NCI-H2196 treated with DMSO at 0.1 percent for 48 hours (cell line): ENCODE measurements around the gene ACYP2.
A peak's percentile ranks its signal among the peaks of the same experiment; 100 is the strongest.
"Not testable (repeated sequence)": the region's sequence is repeated elsewhere in the genome, so short reads cannot be mapped to it uniquely, and the experiment has no call there.

Source experiments
- DNase-seq: peaks from one replicate; lab custom pipeline; 2025; ENCODE audit not compliant: unreplicated experiment; lab: John Stamatoyannopoulos, UW

ACYP2 gene

GRCh38 chr2:54115284-54116137 lies at the start of gene ACYP2:
Gene ACYP2 (plus strand): TSS chr2:54115615.
- peak; percentile 67 for DNase-seq

- no peak for DNase-seq
Observed at GRCh38 chr2:54065891-54066290, 49.5 kb upstream of the ACYP2 start.

- DNase-seq: no peak
Observed at GRCh38 chr2:54067851-54068375, 47.5 kb upstream of the ACYP2 start.

- not testable (repeated sequence) for DNase-seq
Observed at GRCh38 chr2:54072483-54072882, 42.9 kb upstream of the ACYP2 start.

GRCh38 chr2:54073796-54074195 lies 41.6 kb upstream of the ACYP2 start:
- DNase-seq: no peak

GRCh38 chr2:54074606-54075341 lies 40.6 kb upstream of the ACYP2 start:
- DNase-seq: no peak

- no peak for DNase-seq
Observed at GRCh38 chr2:54076586-54076985, 38.8 kb upstream of the ACYP2 start.

GRCh38 chr2:54077088-54077900 lies 38.1 kb upstream of the ACYP2 start:
- DNase-seq: no peak

- DNase-seq: no peak
Observed at GRCh38 chr2:54079331-54079730, 36.1 kb upstream of the ACYP2 start.

GRCh38 chr2:54081574-54081973 lies 33.8 kb upstream of the ACYP2 start:
- no peak for DNase-seq

- DNase-seq: no peak
Observed at GRCh38 chr2:54083021-54083420, 32.4 kb upstream of the ACYP2 start.

- no peak for DNase-seq
Observed at GRCh38 chr2:54083445-54083844, 32.0 kb upstream of the ACYP2 start.

GRCh38 chr2:54084600-54084999 lies 30.8 kb upstream of the ACYP2 start:
- DNase-seq: no peak

GRCh38 chr2:54085069-54085468 lies 30.3 kb upstream of the ACYP2 start:
- DNase-seq: no peak

- no peak for DNase-seq
Observed at GRCh38 chr2:54086157-54086556, 29.3 kb upstream of the ACYP2 start.

- no peak for DNase-seq
Observed at GRCh38 chr2:54088191-54088634, 27.2 kb upstream of the ACYP2 start.

- DNase-seq: no peak
Observed at GRCh38 chr2:54088719-54089118, 26.7 kb upstream of the ACYP2 start.

GRCh38 chr2:54090521-54091117 lies 24.8 kb upstream of the ACYP2 start:
- DNase-seq: no peak

GRCh38 chr2:54092940-54093339 lies 22.5 kb upstream of the ACYP2 start:
- no peak for DNase-seq

- DNase-seq: not testable (repeated sequence)
Observed at GRCh38 chr2:54095406-54095805, 20.0 kb upstream of the ACYP2 start.

GRCh38 chr2:54096141-54096540 lies 19.3 kb upstream of the ACYP2 start:
- not testable (repeated sequence) for DNase-seq
